ENCODE measurements around the gene PITPNM1. TPM values are rescaled to one million over a fixed set of nuclear protein-coding genes. Genes with fewer than 3 reads are reported as not detected.

PITPNM1 gene
- total and polyA plus RNA-seq, 2 of the 13 experiments (the other 11 are each of a cell fraction or from before 2014, with no cell fraction given), result 8.2 to 8.5 TPM

DNA sequence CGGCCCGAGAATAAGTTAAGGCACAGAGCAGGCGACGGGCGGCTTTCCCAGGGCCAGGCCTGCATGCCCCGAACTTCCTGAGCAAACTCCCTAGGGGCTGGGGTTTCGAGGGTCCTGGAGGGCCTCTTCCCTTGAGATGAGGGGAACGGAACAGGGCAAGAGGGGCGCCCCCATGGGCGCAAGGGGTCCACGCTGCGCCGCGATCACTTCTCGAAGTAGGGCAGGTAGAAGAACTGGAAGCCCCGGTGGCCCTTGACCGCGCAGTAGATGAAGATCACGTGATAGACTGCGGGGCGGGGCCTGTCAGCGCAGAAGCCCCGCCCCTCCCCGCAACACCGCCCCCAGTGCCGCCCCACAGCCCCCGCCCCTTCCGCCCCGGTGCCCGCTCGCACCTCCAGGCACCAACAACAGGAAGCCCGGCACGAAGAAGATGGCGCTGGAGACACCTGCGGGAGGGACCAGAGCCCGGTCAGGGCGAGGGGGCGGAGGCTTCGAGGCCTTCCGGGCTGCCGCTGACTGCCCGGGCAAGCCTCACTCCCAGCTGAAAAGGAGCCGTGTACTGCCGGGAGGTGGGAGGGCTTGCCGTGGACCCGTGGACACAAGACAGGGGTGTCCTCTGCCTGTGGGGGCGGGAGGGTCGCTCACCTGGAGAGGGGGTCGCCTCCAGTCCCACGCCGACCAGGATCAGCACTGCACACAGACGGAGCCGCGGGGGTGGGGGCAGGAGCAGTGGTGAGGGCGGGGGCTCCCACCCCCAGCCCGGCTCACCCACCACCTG is 40.6 kb downstream of the PITPNM1 start (continued):
- TF ChIP-seq, protein P1, sequence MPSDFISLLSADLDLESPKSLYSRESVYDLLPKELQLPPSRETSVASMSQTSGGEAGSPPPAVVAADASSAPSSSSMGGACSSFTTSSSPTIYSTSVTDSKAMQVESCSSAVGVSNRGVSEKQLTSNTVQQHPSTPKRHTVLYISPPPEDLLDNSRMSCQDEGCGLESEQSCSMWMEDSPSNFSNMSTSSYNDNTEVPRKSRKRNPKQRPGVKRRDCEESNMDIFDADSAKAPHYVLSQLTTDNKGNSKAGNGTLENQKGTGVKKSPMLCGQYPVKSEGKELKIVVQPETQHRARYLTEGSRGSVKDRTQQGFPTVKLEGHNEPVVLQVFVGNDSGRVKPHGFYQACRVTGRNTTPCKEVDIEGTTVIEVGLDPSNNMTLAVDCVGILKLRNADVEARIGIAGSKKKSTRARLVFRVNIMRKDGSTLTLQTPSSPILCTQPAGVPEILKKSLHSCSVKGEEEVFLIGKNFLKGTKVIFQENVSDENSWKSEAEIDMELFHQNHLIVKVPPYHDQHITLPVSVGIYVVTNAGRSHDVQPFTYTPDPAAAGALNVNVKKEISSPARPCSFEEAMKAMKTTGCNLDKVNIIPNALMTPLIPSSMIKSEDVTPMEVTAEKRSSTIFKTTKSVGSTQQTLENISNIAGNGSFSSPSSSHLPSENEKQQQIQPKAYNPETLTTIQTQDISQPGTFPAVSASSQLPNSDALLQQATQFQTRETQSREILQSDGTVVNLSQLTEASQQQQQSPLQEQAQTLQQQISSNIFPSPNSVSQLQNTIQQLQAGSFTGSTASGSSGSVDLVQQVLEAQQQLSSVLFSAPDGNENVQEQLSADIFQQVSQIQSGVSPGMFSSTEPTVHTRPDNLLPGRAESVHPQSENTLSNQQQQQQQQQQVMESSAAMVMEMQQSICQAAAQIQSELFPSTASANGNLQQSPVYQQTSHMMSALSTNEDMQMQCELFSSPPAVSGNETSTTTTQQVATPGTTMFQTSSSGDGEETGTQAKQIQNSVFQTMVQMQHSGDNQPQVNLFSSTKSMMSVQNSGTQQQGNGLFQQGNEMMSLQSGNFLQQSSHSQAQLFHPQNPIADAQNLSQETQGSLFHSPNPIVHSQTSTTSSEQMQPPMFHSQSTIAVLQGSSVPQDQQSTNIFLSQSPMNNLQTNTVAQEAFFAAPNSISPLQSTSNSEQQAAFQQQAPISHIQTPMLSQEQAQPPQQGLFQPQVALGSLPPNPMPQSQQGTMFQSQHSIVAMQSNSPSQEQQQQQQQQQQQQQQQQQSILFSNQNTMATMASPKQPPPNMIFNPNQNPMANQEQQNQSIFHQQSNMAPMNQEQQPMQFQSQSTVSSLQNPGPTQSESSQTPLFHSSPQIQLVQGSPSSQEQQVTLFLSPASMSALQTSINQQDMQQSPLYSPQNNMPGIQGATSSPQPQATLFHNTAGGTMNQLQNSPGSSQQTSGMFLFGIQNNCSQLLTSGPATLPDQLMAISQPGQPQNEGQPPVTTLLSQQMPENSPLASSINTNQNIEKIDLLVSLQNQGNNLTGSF (CRISPR knock-in tag; IDR thresholded peaks at IDR 0.05), result 0 out of 2 replicates have a peak, but pooled peaks have one; percentile 18
- TF ChIP-seq FOXA3 (CRISPR knock-in tag; IDR thresholded peaks at IDR 0.05), result no peak
- no peak for TF ChIP-seq SP1 (IDR thresholded peaks at IDR 0.05)
- TF ChIP-seq SP1 (CRISPR knock-in tag; IDR thresholded peaks at IDR 0.05), result peak; percentile 37; the same call in 1 of the 2 replicates
- TF ChIP-seq PHF8 (CRISPR knock-in tag; IDR thresholded peaks at IDR 0.05), result peak; percentile 68
- TF ChIP-seq, protein P2, sequence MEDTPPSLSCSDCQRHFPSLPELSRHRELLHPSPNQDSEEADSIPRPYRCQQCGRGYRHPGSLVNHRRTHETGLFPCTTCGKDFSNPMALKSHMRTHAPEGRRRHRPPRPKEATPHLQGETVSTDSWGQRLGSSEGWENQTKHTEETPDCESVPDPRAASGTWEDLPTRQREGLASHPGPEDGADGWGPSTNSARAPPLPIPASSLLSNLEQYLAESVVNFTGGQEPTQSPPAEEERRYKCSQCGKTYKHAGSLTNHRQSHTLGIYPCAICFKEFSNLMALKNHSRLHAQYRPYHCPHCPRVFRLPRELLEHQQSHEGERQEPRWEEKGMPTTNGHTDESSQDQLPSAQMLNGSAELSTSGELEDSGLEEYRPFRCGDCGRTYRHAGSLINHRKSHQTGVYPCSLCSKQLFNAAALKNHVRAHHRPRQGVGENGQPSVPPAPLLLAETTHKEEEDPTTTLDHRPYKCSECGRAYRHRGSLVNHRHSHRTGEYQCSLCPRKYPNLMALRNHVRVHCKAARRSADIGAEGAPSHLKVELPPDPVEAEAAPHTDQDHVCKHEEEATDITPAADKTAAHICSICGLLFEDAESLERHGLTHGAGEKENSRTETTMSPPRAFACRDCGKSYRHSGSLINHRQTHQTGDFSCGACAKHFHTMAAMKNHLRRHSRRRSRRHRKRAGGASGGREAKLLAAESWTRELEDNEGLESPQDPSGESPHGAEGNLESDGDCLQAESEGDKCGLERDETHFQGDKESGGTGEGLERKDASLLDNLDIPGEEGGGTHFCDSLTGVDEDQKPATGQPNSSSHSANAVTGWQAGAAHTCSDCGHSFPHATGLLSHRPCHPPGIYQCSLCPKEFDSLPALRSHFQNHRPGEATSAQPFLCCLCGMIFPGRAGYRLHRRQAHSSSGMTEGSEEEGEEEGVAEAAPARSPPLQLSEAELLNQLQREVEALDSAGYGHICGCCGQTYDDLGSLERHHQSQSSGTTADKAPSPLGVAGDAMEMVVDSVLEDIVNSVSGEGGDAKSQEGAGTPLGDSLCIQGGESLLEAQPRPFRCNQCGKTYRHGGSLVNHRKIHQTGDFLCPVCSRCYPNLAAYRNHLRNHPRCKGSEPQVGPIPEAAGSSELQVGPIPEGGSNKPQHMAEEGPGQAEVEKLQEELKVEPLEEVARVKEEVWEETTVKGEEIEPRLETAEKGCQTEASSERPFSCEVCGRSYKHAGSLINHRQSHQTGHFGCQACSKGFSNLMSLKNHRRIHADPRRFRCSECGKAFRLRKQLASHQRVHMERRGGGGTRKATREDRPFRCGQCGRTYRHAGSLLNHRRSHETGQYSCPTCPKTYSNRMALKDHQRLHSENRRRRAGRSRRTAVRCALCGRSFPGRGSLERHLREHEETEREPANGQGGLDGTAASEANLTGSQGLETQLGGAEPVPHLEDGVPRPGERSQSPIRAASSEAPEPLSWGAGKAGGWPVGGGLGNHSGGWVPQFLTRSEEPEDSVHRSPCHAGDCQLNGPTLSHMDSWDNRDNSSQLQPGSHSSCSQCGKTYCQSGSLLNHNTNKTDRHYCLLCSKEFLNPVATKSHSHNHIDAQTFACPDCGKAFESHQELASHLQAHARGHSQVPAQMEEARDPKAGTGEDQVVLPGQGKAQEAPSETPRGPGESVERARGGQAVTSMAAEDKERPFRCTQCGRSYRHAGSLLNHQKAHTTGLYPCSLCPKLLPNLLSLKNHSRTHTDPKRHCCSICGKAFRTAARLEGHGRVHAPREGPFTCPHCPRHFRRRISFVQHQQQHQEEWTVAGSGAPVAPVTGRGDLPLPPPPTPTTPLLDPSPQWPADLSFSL (CRISPR knock-in tag; IDR thresholded peaks at IDR 0.05), result no peak
- TF ChIP-seq ZNF446 (CRISPR knock-in tag; IDR thresholded peaks at IDR 0.05), result peak; percentile 24; the same call in 1 of the 2 replicates
- TF ChIP-seq RXRA (CRISPR knock-in tag; IDR thresholded peaks at IDR 0.05), result peak; percentile 15; the same call in 1 of the 2 replicates
- TF ChIP-seq, protein P3, sequence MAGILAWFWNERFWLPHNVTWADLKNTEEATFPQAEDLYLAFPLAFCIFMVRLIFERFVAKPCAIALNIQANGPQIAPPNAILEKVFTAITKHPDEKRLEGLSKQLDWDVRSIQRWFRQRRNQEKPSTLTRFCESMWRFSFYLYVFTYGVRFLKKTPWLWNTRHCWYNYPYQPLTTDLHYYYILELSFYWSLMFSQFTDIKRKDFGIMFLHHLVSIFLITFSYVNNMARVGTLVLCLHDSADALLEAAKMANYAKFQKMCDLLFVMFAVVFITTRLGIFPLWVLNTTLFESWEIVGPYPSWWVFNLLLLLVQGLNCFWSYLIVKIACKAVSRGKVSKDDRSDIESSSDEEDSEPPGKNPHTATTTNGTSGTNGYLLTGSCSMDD (CRISPR knock-in tag; IDR thresholded peaks at IDR 0.05), result no peak
- 0 out of 2 replicates have a peak, but pooled peaks have one; percentile 42 for TF ChIP-seq HOXA3 (CRISPR knock-in tag; IDR thresholded peaks at IDR 0.05)
- TF ChIP-seq SAP130 (CRISPR knock-in tag; IDR thresholded peaks at IDR 0.05; ENCODE audit: low read depth), result peak; percentile 73
- peak; percentile 60 for TF ChIP-seq SPEN (CRISPR knock-in tag; IDR thresholded peaks at IDR 0.05; ENCODE audit: low read depth)
- TF ChIP-seq ZNF326 (CRISPR knock-in tag; IDR thresholded peaks at IDR 0.05; ENCODE audit: borderline replicate concordance), result no peak
- TF ChIP-seq SNAPC2 (CRISPR knock-in tag; IDR thresholded peaks at IDR 0.05), result no peak; the same call in 1 of the 2 replicates
- TF ChIP-seq, protein P4, sequence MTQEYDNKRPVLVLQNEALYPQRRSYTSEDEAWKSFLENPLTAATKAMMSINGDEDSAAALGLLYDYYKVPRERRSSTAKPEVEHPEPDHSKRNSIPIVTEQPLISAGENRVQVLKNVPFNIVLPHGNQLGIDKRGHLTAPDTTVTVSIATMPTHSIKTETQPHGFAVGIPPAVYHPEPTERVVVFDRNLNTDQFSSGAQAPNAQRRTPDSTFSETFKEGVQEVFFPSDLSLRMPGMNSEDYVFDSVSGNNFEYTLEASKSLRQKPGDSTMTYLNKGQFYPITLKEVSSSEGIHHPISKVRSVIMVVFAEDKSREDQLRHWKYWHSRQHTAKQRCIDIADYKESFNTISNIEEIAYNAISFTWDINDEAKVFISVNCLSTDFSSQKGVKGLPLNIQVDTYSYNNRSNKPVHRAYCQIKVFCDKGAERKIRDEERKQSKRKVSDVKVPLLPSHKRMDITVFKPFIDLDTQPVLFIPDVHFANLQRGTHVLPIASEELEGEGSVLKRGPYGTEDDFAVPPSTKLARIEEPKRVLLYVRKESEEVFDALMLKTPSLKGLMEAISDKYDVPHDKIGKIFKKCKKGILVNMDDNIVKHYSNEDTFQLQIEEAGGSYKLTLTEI (CRISPR knock-in tag; conservative IDR thresholded peaks at IDR 0.05), result no peak

Measured in HepG2 (cell line).